ENCODE measurements around the gene TSSK6. TPM values are rescaled to one million over a fixed set of nuclear protein-coding genes. Genes with fewer than 3 reads are reported as not detected.

TSSK6 gene
- total and polyA plus RNA-seq, 9 donors, result 0.31 to 0.80 (median 0.64) TPM

DNA sequence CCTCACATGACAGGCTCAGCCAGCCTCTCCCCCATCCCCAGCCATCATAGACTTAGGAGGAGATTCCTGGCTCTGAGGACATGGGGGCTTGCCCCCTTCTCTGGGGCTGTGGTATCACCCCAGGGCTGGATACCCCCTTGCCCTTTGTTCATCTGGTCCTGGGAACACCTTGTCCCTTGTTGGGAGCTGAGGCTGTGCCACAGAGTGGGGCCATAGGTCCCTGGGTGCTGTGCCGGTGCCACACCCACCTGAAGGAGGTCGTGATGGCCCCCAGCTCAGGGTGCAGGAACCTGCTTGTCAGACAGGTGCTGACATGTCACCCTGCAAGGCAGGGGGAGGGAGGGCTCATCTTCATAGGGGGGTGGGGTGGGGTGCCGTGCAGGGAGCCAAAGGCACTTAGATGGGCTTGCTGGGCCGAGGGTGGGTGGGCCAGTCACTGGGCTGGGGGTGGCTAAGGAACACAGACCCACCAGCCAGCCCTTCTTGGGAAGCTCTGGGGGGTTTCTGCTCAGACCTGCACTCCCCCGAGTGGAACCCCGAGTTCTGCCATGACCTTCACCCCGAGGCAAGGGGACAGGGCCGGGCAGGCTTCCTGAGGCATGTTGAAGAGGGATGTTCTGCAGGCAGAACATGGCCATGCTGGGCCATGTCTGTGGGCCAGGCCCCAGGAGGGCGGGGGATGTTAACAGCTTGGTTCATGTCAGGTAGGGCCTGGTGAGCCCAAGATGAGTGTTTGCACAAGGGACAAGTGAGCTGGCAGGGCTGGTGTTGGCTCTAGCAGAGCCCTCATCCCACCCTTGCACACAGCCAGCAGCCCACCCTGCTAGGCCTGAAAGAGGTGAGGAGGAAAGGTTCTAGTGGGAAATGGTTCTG is 28.0 kb downstream of the TSSK6 start:
- Histone ChIP-seq H3K9me3 (replicated peaks; ENCODE audit: control insufficient read depth, low read depth, low read length) (no peaks in the 10 kb centered on the region), H3K4me1 (ENCODE audit: control insufficient read depth, insufficient read depth, low read length) (peaks cover 74% of the 10 kb centered on the region), H3K36me3 (ENCODE audit: control insufficient read depth, insufficient read depth, low read length) (peaks cover 11% of the 10 kb centered on the region), H3K27me3 (ENCODE audit: control insufficient read depth, insufficient read depth, low read length) (no peaks in the 10 kb centered on the region), H3K27ac (ENCODE audit: low read length) (no peak overlapping the region), H3K4me3 (ENCODE audit: low read length) (no peak overlapping the region)
- DNase-seq, result no peak
- 90% methylated on average over 7 of the region's 9 CpGs for WGBS (ENCODE audit: insufficient coverage)

DNA sequence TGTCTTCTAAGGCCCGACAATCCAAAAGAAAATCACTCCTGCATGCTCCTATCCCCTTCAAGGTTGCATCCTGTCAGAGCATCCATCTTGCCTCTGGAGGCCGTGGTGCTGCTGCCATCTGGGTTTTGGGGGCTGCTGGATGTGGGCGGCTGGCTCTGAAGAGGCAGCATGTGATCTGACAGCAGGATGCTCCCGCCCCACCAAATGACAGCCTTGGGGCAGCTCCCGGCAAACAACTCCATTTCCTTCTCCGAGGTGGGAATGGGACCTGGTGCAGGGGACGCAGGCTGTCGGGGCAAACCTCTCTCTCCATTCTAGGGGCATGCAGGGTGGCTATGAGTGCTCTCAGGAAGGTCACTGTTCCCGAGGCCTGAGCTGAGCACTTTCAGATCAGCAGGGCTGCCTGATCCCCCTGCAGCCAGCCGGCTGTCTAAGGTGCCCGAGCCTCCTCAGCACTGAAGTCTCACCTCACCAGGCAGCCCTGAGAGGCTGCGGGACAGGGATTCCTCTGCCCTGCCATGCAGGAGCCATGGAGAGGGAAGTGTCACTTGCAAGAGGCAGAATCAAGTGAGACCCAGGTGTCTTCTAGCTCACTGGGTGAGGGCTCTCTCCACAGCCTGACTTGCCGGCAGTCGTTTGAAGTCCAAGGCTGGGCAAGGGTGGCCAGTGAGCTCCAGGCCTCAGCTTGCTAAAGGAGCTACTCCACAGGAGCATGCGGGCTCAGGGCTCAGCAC is 28.8 kb downstream of the TSSK6 start:
- Histone ChIP-seq H3K27ac (ENCODE audit: low read length) (no peak overlapping the region), H3K4me3 (ENCODE audit: low read length) (no peak overlapping the region), H3K9me3 (replicated peaks; ENCODE audit: control insufficient read depth, low read depth, low read length) (no peaks in the 10 kb centered on the region), H3K4me1 (ENCODE audit: control insufficient read depth, insufficient read depth, low read length) (peaks cover 79% of the 10 kb centered on the region), H3K36me3 (ENCODE audit: control insufficient read depth, insufficient read depth, low read length) (peaks cover 3% of the 10 kb centered on the region), H3K27me3 (ENCODE audit: control insufficient read depth, insufficient read depth, low read length) (no peaks in the 10 kb centered on the region)
- WGBS (ENCODE audit: insufficient coverage), result 80% methylated on average over 5 of the region's 15 CpGs
- DNase-seq, result no peak

DNA sequence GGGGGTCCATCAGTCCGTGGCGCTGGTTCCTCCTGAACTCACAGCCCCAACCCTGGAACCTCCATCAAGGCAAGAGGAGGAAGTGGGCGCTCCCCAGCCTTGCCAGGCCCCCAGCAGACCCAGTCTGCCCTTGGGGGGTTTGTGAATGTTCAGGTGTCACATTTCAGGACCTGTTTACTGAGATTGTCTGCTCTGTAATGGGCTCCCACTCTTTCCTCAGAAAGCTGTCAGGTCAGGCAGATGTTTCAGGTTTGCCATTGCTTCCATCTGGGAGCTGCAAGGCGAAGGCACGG is 29.4 kb downstream of the TSSK6 start:
- no peak overlapping the region for H3K27ac ChIP-seq (ENCODE audit: low read length)
- peaks cover 80% of the 10 kb centered on the region for H3K4me1 ChIP-seq (ENCODE audit: control insufficient read depth, insufficient read depth, low read length)
- H3K27me3 ChIP-seq (ENCODE audit: control insufficient read depth, insufficient read depth, low read length), result no peaks in the 10 kb centered on the region
- DNase-seq, result no peak
- WGBS (ENCODE audit: insufficient coverage), result 80% methylated on average over 1 of the region's 5 CpGs
- peaks cover 6% of the 10 kb centered on the region for H3K36me3 ChIP-seq (ENCODE audit: control insufficient read depth, insufficient read depth, low read length)
- no peak overlapping the region for H3K4me3 ChIP-seq (ENCODE audit: low read length)
- no peaks in the 10 kb centered on the region for H3K9me3 ChIP-seq (replicated peaks; ENCODE audit: control insufficient read depth, low read depth, low read length)

DNA sequence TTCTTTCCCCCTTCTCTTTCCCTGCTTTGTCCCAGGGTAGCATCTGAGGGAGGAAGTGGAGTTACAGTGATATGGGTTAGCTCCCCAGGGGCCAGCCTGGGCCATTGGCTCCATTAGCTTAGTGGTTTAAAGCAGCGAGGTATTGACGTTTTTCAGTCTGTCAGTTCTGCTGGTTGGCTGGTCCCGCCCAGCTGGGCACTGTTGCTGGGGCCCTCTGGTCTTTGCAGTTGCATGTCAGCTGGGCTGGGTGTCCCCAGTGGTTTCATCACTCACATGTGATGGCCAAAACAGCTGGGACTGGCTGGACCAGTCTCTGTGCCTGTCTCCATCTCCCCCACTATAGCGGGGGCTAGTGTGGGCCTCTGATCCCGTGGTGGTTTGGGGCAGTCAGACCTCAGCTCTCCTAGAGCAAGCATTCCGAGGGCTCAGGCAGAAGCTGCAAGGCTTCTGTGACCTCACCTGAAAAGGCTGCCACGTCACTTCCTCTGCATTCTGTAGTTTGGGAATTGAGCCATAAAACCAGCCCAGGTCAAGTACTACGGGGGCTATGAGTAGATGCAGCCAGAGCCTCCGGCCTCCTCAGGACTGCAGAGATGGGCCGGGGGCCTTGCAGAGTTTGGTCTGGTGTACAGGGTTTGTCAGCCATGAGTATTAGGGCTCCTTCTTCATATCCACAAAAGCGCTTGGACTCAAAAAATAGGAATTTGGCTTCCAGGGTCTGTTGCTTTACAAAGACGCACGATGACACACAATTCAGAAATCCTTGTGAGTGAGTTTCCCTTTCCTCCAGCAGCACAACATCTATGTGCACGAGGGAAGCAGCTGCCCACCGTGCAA is 30.0 kb downstream of the TSSK6 start:
- H3K4me3 ChIP-seq (ENCODE audit: low read length), result no peak overlapping the region
- WGBS (ENCODE audit: insufficient coverage), result 30% methylated on average over 8 of the region's 15 CpGs
- peak overlapping the region; percentile 56 for H3K27ac ChIP-seq (ENCODE audit: low read length)
- peaks cover 8% of the 10 kb centered on the region for H3K36me3 ChIP-seq (ENCODE audit: control insufficient read depth, insufficient read depth, low read length)
- peak; percentile 64 for DNase-seq
- H3K27me3 ChIP-seq (ENCODE audit: control insufficient read depth, insufficient read depth, low read length), result no peaks in the 10 kb centered on the region
- H3K4me1 ChIP-seq (ENCODE audit: control insufficient read depth, insufficient read depth, low read length), result peaks cover 86% of the 10 kb centered on the region
- no peaks in the 10 kb centered on the region for H3K9me3 ChIP-seq (replicated peaks; ENCODE audit: control insufficient read depth, low read depth, low read length)

DNA sequence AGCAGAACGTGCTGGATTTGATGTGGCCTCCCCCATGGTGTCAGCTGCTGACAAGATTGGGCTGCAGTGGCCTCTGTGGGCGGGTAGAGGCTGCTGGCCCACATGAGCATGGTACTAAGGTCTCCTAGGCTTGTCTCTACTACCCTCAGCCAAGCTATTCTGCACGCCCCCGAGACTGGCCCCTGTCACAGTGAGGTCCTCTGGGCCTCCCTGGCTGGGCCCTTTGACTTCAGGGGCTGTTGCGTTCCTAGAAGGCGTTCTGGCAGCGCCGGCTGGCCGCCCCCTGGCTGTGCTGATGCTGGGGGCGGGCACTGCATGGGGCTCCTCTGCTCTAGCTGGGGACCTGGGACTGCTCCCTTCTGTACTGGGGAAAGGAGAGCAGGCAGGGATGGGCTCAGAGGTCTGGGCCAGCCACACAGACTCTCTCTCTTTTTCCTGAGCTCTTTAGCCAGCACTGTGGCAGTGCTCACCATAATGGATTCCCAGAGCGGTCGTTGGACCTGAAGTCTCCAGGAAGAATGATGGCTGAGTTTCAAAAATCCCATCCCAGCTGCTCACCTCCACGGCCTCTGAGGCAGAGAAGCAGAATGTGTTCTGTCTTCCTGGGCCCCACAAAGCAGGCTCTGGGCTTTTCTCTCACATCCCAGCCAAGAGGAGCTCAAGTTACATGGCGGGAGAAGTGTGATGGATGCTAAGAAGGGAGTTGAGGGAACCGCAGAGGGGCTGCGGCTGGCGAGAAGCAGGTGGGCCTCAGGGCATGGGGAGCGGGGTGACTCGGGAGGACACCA is 32.3 kb downstream of the TSSK6 start:
- no peaks in the 10 kb centered on the region for H3K27me3 ChIP-seq (ENCODE audit: control insufficient read depth, insufficient read depth, low read length)
- no peaks in the 10 kb centered on the region for H3K9me3 ChIP-seq (replicated peaks; ENCODE audit: control insufficient read depth, low read depth, low read length)
- H3K4me3 ChIP-seq (ENCODE audit: low read length), result no peak overlapping the region
- peaks cover 67% of the 10 kb centered on the region for H3K4me1 ChIP-seq (ENCODE audit: control insufficient read depth, insufficient read depth, low read length)
- peaks cover 12% of the 10 kb centered on the region for H3K36me3 ChIP-seq (ENCODE audit: control insufficient read depth, insufficient read depth, low read length)
- 15% methylated on average over 11 of the region's 19 CpGs for WGBS (ENCODE audit: insufficient coverage)
- peak overlapping the region; percentile 91 for H3K27ac ChIP-seq (ENCODE audit: low read length)
- peak; percentile 93 for DNase-seq

DNA sequence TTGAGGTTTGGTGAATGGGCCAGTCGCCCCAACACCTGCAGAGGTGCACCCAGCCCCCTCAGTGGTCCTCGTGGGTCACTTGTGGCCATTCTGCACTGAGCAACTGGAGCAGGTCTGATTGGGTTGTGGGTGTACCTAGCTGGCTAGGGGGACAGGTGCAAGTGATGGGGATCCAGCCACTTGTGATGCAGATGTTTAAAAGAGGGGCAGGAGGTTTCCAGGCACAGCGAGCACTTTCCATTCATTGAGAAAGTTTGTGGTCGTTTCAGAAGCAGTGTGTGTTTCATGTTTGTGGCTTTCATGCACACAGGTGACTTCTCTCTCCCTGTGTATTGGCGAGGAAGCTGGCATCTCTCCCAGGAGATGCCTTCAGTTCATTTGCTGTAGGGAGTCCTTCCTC is 34.7 kb downstream of the TSSK6 start:
- Histone ChIP-seq H3K9me3 (replicated peaks; ENCODE audit: control insufficient read depth, low read depth, low read length) (no peaks in the 10 kb centered on the region), H3K4me3 (ENCODE audit: low read length) (no peak overlapping the region), H3K27ac (ENCODE audit: low read length) (no peak overlapping the region), H3K4me1 (ENCODE audit: control insufficient read depth, insufficient read depth, low read length) (peaks cover 73% of the 10 kb centered on the region), H3K36me3 (ENCODE audit: control insufficient read depth, insufficient read depth, low read length) (peaks cover 12% of the 10 kb centered on the region), H3K27me3 (ENCODE audit: control insufficient read depth, insufficient read depth, low read length) (no peaks in the 10 kb centered on the region)
- no peak for DNase-seq
- 72% methylated on average over 2 of the region's 5 CpGs for WGBS (ENCODE audit: insufficient coverage)

DNA sequence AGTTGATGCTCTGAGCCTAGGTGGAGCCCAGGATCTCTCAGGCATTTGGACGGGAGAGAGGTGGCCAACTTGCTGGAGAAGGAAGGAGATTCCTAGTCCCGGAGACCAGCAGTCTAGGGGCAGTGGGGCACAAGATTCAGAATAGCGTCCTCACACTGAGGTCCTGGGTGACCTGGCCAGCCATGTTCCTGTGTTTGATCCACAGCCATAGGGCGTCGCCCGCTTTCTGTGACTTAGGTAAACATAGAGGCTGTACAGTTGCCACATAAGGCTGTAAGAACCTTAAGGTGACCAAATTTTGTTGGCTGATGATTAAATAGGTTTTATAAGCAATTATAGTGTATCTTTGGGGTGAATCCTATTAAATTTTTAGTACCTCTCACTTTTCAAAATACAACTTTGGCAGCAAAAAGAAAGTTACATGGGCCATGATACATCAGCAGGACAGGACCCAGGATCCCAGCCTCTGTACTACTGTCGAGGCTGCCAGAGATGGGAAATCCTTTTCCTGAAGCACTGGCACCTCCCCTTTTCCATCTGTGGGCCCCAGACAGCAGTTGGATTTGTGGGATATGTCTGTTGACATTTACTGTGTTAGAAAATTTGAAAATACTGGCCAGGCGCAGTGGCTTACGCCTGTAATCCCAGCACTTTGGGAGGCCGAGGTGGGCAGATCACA is 37.5 kb downstream of the TSSK6 start:
- peaks cover 75% of the 10 kb centered on the region for H3K4me1 ChIP-seq (ENCODE audit: control insufficient read depth, insufficient read depth, low read length)
- H3K4me3 ChIP-seq (ENCODE audit: low read length), result no peak overlapping the region
- peaks cover 21% of the 10 kb centered on the region for H3K36me3 ChIP-seq (ENCODE audit: control insufficient read depth, insufficient read depth, low read length)
- DNase-seq, result no peak
- WGBS (ENCODE audit: insufficient coverage), result 90% methylated on average over 9 of the region's 10 CpGs
- peak overlapping the region; percentile 93 for H3K27ac ChIP-seq (ENCODE audit: low read length)
- no peaks in the 10 kb centered on the region for H3K9me3 ChIP-seq (replicated peaks; ENCODE audit: control insufficient read depth, low read depth, low read length)
- H3K27me3 ChIP-seq (ENCODE audit: control insufficient read depth, insufficient read depth, low read length), result no peaks in the 10 kb centered on the region

DNA sequence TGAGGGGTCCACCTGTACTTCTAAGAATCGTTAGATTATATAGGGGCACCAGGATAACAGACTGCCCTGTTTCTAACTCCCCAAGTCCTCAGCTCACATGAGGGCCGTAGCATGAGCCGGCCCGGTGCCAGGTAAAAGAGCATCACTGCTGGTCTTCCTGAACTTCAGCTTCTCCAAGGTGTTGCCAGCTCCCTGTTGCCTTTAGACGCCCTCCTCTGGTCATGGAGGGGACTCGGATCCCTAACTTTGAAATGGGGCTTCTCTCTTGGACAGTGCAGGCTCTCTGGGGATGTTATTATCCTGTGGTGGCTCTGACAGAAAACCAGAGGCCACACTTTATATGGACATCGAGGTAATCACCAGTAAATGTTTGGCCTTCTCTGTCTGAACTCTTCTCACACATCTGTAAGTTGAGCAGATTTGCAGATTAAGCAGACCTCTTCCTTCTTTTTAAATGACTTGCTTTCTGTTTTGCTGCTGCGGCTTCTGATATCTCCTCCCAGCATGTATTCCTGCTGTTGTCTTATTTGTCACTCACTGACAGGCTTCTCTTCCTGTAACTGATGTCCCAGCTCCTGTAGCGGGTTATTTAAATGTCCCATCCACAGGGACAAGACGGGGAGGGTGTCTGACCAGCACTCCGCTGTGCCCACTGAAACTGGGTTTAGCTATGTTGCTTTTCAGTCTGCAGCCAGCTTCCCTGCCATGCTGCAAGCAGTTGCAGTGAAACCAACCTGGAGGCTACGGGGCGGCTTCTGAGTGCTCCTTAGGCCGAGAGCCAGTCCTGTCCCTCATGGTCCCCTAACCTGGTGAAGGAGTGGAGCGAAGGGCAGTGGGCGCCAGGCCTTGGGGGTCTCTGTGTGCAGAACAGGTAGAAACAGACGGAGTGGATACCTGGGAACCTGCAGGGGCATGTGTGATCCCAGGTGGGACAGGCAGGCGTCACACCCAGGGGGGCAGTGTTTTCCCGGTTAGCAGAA is 39.2 kb downstream of the TSSK6 start:
- DNase-seq, result peak; percentile 63
- H3K36me3 ChIP-seq (ENCODE audit: control insufficient read depth, insufficient read depth, low read length), result peaks cover 24% of the 10 kb centered on the region
- WGBS (ENCODE audit: insufficient coverage), result 78% methylated on average over 16 of the region's 19 CpGs
- H3K9me3 ChIP-seq (replicated peaks; ENCODE audit: control insufficient read depth, low read depth, low read length), result no peaks in the 10 kb centered on the region
- H3K27ac ChIP-seq (ENCODE audit: low read length), result peak overlapping the region; percentile 93
- no peaks in the 10 kb centered on the region for H3K27me3 ChIP-seq (ENCODE audit: control insufficient read depth, insufficient read depth, low read length)
- H3K4me3 ChIP-seq (ENCODE audit: low read length), result peak overlapping the region; percentile 18
- peaks cover 64% of the 10 kb centered on the region for H3K4me1 ChIP-seq (ENCODE audit: control insufficient read depth, insufficient read depth, low read length)
